ENCODE data around the gene NRXN3.

NRXN3 gene

GRCh38 chr14:79516009-79516408, 1345.8 kb downstream of the NRXN3 start:
- DNase-seq = no peak

DNA sequence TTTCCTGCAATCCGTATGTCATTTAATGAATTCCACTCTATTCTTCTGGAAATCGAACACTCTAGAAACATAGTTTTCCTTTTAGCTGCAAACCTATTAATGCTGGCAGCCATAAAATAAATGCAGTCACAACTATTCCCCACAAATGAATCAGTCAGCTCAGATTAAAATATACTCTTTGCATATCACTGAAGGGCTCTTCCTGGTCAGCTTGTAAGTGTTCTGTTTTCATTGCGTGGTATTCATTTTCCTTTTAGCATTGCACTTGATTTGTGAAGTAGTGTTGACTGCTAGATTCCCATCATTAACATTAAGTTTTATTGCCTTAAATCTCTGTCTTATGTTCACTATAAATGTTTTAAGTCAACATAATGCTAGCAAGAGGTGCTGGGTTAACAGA, 1355.2 kb downstream of the NRXN3 start:
- DNase-seq = no peak

GRCh38 chr14:79528828-79529416, 1358.7 kb downstream of the NRXN3 start:
- DNase-seq = no peak

DNA sequence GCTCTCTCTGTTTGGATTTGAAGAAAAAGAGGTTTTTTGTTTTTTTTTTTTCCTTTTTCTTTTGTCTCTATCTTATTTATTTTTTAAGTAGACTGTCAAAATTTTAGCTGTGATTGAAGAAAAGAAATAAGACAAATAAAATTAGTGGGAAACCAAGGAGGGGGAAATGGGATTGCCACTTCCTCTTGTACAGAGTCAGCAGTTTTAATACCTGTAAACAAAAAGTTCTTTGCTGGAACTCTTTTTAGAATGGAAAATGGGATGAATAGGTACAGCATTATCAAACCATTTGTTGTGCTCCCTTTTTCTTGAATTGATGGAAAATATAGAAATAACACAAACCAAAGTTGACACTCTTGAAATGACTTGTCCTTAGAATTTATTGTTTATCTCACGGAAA, 1360.4 kb downstream of the NRXN3 start:
- no peak for DNase-seq

GRCh38 chr14:79534703-79535353, 1364.7 kb downstream of the NRXN3 start:
- DNase-seq = peak; percentile 62

- DNase-seq = no peak
Measured at GRCh38 chr14:79540394-79540793, 1370.2 kb downstream of the NRXN3 start.

GRCh38 chr14:79542121-79542520, 1371.9 kb downstream of the NRXN3 start:
- DNase-seq = no peak

GRCh38 chr14:79543348-79543747, 1373.2 kb downstream of the NRXN3 start:
- no peak for DNase-seq

GRCh38 chr14:79543967-79544697, 1374.0 kb downstream of the NRXN3 start:
- DNase-seq = no peak

- DNase-seq = no peak
Measured at GRCh38 chr14:79544698-79545070, 1374.5 kb downstream of the NRXN3 start.

DNA sequence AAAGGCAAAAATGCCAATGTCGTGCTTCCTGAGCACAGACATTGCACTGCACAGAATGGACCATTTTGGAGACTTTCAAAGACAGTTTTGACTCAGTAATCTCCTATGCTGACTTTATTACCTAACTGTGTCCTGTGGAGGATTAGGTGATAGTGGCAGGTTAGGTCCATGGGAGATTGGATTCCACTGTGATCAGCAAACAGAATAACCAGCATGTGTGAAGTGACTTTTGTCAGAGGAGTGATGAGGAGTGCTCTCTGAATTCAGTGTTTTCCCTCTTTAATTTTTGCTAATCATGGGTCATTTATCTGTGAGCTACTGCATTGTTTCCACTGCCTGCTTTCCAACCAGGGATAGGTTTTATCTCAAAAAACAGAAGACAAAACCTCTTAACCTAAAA, 1378.7 kb downstream of the NRXN3 start:
- DNase-seq = no peak

GRCh38 chr14:79549515-79549914, 1379.3 kb downstream of the NRXN3 start:
- DNase-seq = no peak

- peak; percentile 56 for DNase-seq
Measured at GRCh38 chr14:79551523-79551922, 1381.3 kb downstream of the NRXN3 start.

DNA sequence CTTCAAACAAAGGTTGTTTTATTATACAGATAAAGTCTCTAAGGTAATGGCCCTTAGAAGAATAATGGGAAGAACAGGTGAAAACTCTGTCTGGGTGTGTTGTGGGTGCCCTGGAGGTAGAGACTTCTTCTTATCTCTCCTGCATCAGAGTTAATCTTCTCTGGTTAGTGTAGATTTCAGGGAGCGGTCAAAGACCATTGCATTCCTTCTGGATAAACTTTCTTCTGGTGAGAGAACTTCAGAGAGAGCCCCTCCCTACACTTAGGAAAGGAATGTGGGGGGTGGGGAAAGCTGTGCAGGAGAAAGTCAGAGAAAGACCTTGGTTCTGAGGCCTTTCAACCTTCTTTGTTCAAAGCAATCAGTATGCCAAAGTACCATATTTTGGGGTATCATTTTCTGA, 1382.6 kb downstream of the NRXN3 start:
- no peak for DNase-seq

DNA sequence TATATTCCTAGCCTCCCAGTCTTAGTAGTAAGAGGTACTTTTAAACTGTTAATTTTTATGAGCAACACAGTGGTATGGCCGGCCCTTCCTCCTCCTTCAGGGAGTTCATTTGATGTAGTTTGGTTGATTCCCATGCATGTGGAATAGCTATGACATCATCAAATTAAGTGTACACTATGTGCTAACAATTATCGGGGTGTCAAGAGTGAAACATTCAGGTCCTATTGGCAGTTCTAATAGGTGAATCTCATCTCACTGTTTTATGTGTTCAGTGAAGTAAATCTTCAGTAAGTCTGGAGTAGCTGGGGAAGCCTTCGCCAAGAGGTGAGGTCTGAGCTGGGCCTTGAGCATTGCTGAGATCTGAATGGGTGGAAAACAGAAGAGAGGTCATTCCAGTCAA, 1384.6 kb downstream of the NRXN3 start:
- no peak for DNase-seq

DNA sequence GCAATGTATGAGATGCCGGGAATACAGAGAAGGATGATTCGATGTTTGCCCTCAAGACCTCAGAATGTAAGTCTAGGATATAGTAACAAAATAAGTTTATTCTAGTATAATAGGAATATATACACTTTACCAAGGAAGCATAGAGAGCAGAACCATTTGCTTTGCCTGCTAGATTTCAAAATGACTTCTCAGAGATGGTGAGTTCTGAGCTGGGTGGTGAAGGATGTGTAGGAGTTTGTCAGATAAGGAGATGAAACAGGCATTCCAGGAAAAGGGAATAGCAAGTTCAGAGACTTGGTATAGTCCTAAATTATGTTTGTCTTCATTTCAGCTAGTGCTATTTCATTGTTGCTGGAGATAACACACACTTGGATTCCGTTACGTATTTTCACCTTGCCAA, 1385.3 kb downstream of the NRXN3 start:
- no peak for DNase-seq

GRCh38 chr14:79557309-79557708, 1387.1 kb downstream of the NRXN3 start:
- DNase-seq = no peak

- DNase-seq = no peak
Measured at GRCh38 chr14:79562185-79562584, 1392.0 kb downstream of the NRXN3 start.

DNA sequence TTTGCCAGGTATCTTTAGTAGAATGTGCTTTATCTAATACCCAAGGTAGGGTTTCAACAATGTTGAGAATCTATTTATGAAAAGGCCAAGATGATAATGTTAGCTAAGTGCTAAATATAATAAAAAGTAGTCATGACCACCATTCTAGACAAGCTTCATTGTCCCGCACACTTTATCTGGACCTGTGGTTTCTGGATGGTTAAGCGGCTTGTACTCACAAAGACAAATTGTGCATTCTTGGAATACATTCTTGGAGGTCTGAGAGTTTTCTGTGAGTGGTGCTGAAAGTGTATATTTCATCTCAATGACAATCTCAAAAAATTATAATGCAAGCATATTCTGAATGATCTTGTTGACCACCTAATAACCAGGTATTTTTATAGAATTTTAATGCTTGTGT, 1394.2 kb downstream of the NRXN3 start:
- no peak for DNase-seq

GRCh38 chr14:79567306-79567705, 1397.1 kb downstream of the NRXN3 start:
- peak; percentile 73 for DNase-seq

- no peak for DNase-seq
Measured at GRCh38 chr14:79568594-79568993, 1398.4 kb downstream of the NRXN3 start.

- no peak for DNase-seq
Measured at GRCh38 chr14:79569072-79569471, 1398.9 kb downstream of the NRXN3 start.

GRCh38 chr14:79570648-79571047, 1400.5 kb downstream of the NRXN3 start:
- DNase-seq = no peak

GRCh38 chr14:79571366-79571765, 1401.2 kb downstream of the NRXN3 start:
- DNase-seq = no peak

DNA sequence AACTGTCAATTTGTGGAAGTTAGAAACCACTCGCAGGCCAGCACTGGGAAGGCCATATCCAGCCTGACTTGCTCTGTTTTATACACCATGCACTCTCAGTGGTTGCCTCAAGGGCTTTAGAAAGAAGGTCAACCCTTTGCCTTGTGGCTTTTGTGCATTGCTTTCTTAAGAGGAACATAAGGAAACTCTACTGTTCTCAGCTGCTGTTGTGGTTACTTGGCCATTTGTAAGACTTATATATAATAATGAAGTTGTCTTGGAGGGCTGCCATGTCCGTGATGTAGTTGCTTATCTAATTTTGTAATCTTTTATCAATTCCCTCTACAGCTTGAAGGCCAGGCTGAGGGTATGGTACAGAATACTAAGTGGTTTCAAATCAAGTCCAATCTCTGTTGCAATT, 1403.3 kb downstream of the NRXN3 start:
- DNase-seq = no peak

All from NCI-H526 treated with DMSO at 0.1 percent for 48 hours (cell line).